GM12878 (cell line): ENCODE results near the gene COMMD6. TPM values are rescaled to one million over a fixed set of nuclear protein-coding genes. Genes with fewer than 3 reads are reported as not detected.
A peak's percentile ranks its signal among the peaks of the same experiment; 100 is the strongest.

Experiments used
- ATAC-seq: fragments of 200-7000 bp; cut with Tn5 transposase; 3 replicates; pipeline ENCODE4 v1.9.1; 2020; ENCODE audit warnings: mild to moderate bottlenecking, moderate library complexity
- BruUV-seq: library from RNA; stranded (reverse); fragments of 400-500 nt; replicated peaks from 2 replicates; lab custom pipeline; 2021; lab: Mats Ljungman, UMichigan
- CTCF ChIA-PET: fragments of 300-600 bp; sonication (Branson Sonifier 250); formaldehyde crosslinking; extraction: SDS; loops from one replicate; lab custom pipeline; 2021; ENCODE audit warnings: inconsistent platforms; lab: Yijun Ruan, JAX
- POLR2A ChIA-PET: fragments of 350-600 bp; formaldehyde crosslinking; extraction: SDS; loops from one replicate; lab custom pipeline; 2021; ENCODE audit warnings: inconsistent platforms; lab: Charles Lee
- RAD21 ChIA-PET: fragments of 300-600 bp; sonication (Branson Sonifier 250); formaldehyde crosslinking; loops from one replicate; lab custom pipeline; 2023; ENCODE audit warnings: antibody characterized with exemption; ENCODE audit not compliant: unreplicated experiment; lab: Charles Lee
- SMC1A ChIA-PET: fragments of 300-600 bp; sonication (Branson Sonifier 250); formaldehyde crosslinking; loops from one replicate; lab custom pipeline; 2023; ENCODE audit not compliant: unreplicated experiment, uncharacterized antibody; lab: Charles Lee
- DNase-seq: peaks from one replicate; pipeline ENCODE4 v3.0.0-alpha.2; 2011; ENCODE audit warnings: low read depth, low spot score
- FAIRE-seq: peaks from 3 replicates; lab custom pipeline; 2011; peaks lifted over from hg19 to GRCh38; lab: Jason Lieb, UNC
- H2AFZ ChIP-seq: 2 replicates; pipeline ENCODE4 v1.6.0; 2011; ENCODE audit warnings: low read depth, low read length, control low read depth; ENCODE audit not compliant: control insufficient read depth
- H3K27ac ChIP-seq: 2 replicates; pipeline ENCODE4 v1.5.1; 2011; ENCODE audit warnings: control low read depth; ENCODE audit not compliant: control insufficient read depth, insufficient read depth
- H3K27me3 ChIP-seq, 2 experiments: replicated peaks in 1 of 2; 2 replicates each; pipeline versions ENCODE4 v1.6.0 to v1.6.1; 2011; ENCODE audit warnings: low read length in 1 of 2; ENCODE audit not compliant: control insufficient read depth in 2 of 2, insufficient read depth in 2 of 2
- H3K36me3 ChIP-seq, 2 experiments: 2 replicates each; pipeline ENCODE4 v1.5.1; 2011; ENCODE audit warnings: low read length in 1 of 2; ENCODE audit not compliant: control insufficient read depth in 2 of 2, insufficient read depth in 2 of 2
- H3K4me1 ChIP-seq: 2 replicates; pipeline ENCODE4 v1.6.1; 2011; ENCODE audit warnings: mild to moderate bottlenecking, low read length, moderate library complexity, mixed read lengths; ENCODE audit not compliant: control insufficient read depth, insufficient read depth
- H3K4me2 ChIP-seq: 2 replicates; pipeline ENCODE4 v1.6.0; 2011; ENCODE audit warnings: control low read depth; ENCODE audit not compliant: control insufficient read depth, insufficient read depth
- H3K4me3 ChIP-seq: fragments of 200-600 bp; sonication (generic); 2 replicates; pipeline ENCODE4 v1.5.1; 2016
- H3K79me2 ChIP-seq: 2 replicates; pipeline ENCODE4 v1.6.0; 2011; ENCODE audit warnings: low read length; ENCODE audit not compliant: control insufficient read depth, insufficient read depth
- H3K9ac ChIP-seq: 2 replicates; pipeline ENCODE4 v1.8.0; 2011; ENCODE audit warnings: low read length, control low read depth, mixed read lengths; ENCODE audit not compliant: control insufficient read depth, insufficient read depth
- H3K9me3 ChIP-seq: replicated peaks from 3 replicates; pipeline ENCODE4 v1.5.1; 2011; ENCODE audit warnings: mild to moderate bottlenecking, low read length; ENCODE audit not compliant: control insufficient read depth, insufficient read depth
- H4K20me1 ChIP-seq: 2 replicates; pipeline ENCODE4 v1.6.0; 2011; ENCODE audit not compliant: control insufficient read depth, insufficient read depth
- DPF2 ChIP-seq: fragments of 450-650 bp; IDR thresholded peaks from 2 replicates; pipeline ENCODE4 v1.6.1; 2017; ENCODE audit warnings: mild to moderate bottlenecking
- EGR1 ChIP-seq, 2 experiments: IDR thresholded peaks; 1 replicate in 1 of 2; 2 replicates in 1 of 2; pipeline ENCODE4 v1.6.1; 2011 to 2012; ENCODE audit warnings: low read depth in 2 of 2, low read length in 2 of 2, borderline replicate concordance in 1 of 2, mild to moderate bottlenecking in 1 of 2, moderate library complexity in 1 of 2
- GATAD2B ChIP-seq: fragments of 450-650 bp; conservative IDR thresholded peaks from 2 replicates; pipeline ENCODE4 v1.6.1; 2017; ENCODE audit warnings: low read depth, mild to moderate bottlenecking, moderate library complexity
- LARP7 ChIP-seq: fragments of 450-650 bp; IDR thresholded peaks from 2 replicates; pipeline ENCODE4 v1.6.1; 2017; ENCODE audit warnings: mild to moderate bottlenecking
- NKRF ChIP-seq: fragments of 450-650 bp; conservative IDR thresholded peaks from 2 replicates; pipeline ENCODE4 v1.6.1; 2017; ENCODE audit warnings: mild to moderate bottlenecking, moderate library complexity
- NR2C1 ChIP-seq: fragments of 450-650 bp; IDR thresholded peaks from 2 replicates; pipeline ENCODE4 v1.6.1; 2017; ENCODE audit warnings: antibody characterized with exemption, mild to moderate bottlenecking, moderate library complexity
- TCF3 ChIP-seq: IDR thresholded peaks from 2 replicates; pipeline ENCODE4 v1.6.1; 2012; ENCODE audit warnings: low read depth, mild to moderate bottlenecking, low read length, borderline replicate concordance; ENCODE audit not compliant: insufficient read depth
- WGBS: methylation state at CpG from one replicate; pipeline ENCODE4 v1.1.6; 2016; ENCODE audit warnings: low lambda C conversion rate; ENCODE audit not compliant: insufficient replicate concordance, insufficient coverage; ENCODE audit errors: missing lambda C conversion rate; 5-methylcytosine and 5-hydroxymethylcytosine counted together
- in situ Hi-C: fragments of 300-500 bp; cut with MboI; formaldehyde crosslinking; loops from 9 replicates; pipeline ENCODE4 v1.14.3; 2018; ENCODE audit warnings: mixed read lengths
- intact Hi-C: fragments of 100-400 bp; cut with micrococcal nuclease; formaldehyde crosslinking; loops from one replicate; pipeline ENCODE4 v1.14.2; 2022; ENCODE audit not compliant: unreplicated experiment
- polyA plus RNA-seq, 11 experiments: library from polyadenylated mRNA; depleted of rRNA in 4 of 11; unstranded in 6 of 11; stranded (reverse) in 5 of 11; fragments of >200 nt; fragmentation: Nextera tagmentation in 4 of 11; fragmentation: Illumina TruSeq in 1 of 11; extraction: Ambion mirVana in 4 of 11; extraction: Trizol in 1 of 11; gene quantifications; 1 replicate in 1 of 11; 2 replicates in 10 of 11; pipeline versions ENCODE4 v1.2.1 to v1.2.3, GENCODE V29; 2011 to 2016; ENCODE audit warnings: inconsistent platforms in 2 of 11, missing spikeins in 2 of 11, low read depth in 1 of 11
- total RNA-seq, 4 experiments: library from RNA; depleted of rRNA in 3 of 4; stranded (reverse); fragments of >200 nt in 3 of 4; fragmentation: Illumina TruSeq in 1 of 4; extraction: Trizol in 1 of 4; gene quantifications; 2 replicates each; pipeline versions ENCODE4 v1.2.1 to v1.2.3, GENCODE V29; 2013 to 2021
- TF ChIP-seq, protein P1 (sequence below): fragments of 450-650 bp; IDR thresholded peaks from 2 replicates; pipeline ENCODE4 v1.6.1; 2016; ENCODE audit warnings: mild to moderate bottlenecking
- TF ChIP-seq, protein P2 (sequence below): fragments of 150-350 bp; IDR thresholded peaks from 2 replicates; pipeline ENCODE4 v1.6.1; 2014; ENCODE audit warnings: mild to moderate bottlenecking, low read depth, low read length

The COMMD6 gene
- total and polyA plus RNA-seq, 10 of the 15 experiments (the other 5 are each of a cell fraction or from before 2014, with no cell fraction given) = 127 to 509 (median 247) TPM

DNA sequence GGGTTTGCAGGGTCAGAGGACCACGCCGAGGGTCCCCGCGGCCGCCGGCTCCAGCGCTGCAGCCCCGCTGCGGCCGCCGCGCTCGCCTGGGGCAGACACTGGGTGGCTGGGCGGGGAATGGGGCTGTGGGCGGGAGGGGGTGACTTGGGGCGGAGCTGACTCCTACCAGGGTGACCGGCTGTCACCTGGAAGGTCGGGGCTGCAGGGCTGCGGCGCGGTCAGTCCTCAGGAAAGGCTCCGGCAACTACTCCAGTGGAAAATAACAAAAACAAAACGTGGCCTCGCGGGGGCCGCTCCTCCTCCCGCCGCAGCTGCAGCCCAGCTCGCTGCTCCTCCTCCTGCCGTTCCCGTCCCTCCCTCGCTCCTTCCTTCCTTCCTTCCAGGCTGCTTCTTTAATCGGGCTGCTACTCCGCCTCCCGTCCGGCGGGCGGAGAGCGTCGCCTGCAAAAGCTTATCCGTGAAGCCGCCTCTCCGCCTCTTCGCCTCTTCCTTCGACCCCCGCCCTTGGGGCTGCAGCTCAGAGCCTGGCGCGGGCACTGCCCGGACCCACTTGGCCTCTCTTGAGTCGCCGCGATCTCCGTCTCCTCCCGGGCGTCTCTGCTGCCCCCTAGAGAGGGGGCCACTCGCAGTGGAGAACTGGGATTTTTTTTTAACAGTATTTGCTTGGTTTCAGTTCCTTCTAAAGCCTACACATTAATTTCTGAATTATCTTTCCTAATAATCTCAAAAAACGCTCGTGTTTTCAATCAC is 55.4 kb downstream of the COMMD6 start, which contains the start of gene TBC1D4 (continued):
- TF ChIP-seq, protein P1, sequence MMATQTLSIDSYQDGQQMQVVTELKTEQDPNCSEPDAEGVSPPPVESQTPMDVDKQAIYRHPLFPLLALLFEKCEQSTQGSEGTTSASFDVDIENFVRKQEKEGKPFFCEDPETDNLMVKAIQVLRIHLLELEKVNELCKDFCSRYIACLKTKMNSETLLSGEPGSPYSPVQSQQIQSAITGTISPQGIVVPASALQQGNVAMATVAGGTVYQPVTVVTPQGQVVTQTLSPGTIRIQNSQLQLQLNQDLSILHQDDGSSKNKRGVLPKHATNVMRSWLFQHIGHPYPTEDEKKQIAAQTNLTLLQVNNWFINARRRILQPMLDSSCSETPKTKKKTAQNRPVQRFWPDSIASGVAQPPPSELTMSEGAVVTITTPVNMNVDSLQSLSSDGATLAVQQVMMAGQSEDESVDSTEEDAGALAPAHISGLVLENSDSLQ = no peak
- TF ChIP-seq, protein P2, sequence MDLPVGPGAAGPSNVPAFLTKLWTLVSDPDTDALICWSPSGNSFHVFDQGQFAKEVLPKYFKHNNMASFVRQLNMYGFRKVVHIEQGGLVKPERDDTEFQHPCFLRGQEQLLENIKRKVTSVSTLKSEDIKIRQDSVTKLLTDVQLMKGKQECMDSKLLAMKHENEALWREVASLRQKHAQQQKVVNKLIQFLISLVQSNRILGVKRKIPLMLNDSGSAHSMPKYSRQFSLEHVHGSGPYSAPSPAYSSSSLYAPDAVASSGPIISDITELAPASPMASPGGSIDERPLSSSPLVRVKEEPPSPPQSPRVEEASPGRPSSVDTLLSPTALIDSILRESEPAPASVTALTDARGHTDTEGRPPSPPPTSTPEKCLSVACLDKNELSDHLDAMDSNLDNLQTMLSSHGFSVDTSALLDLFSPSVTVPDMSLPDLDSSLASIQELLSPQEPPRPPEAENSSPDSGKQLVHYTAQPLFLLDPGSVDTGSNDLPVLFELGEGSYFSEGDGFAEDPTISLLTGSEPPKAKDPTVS = 0 out of 2 replicates have a peak, but pooled peaks have one; percentile 14
- TF ChIP-seq TCF3 = no peak; the same call in 1 of the 2 replicates

GRCh38 chr13:75481176-75482069 is 56.2 kb downstream of the COMMD6 start:
- BruUV-seq = no TSS peak
- peak overlapping the region; percentile 82 for H3K4me3 ChIP-seq
- no peak for FAIRE-seq
- RAD21 ChIA-PET = interaction anchor here (0.7 to 3.6 kb wide), 14 partner anchors 32 to 181 kb away, joined by 3 to 46 read pairs (median 5); partner anchors contain the start of gene UCHL3
- H3K9ac ChIP-seq = peak overlapping the region; percentile 62
- peaks cover 10% of the 10 kb centered on the region for H3K4me1 ChIP-seq
- no peaks in the 10 kb centered on the region for H3K36me3 ChIP-seq
- H3K27ac ChIP-seq = peak overlapping the region; percentile 55
- no peak for DNase-seq
- ATAC-seq = peak; percentile 54
- H3K4me2 ChIP-seq = peak overlapping the region; percentile 76
- WGBS = 3% methylated on average over 74 of the region's 100 CpGs
- POLR2A ChIA-PET = interaction anchor here (1.5 kb wide), 1 partner anchor 108 kb away, joined by 6 read pairs; no protein-coding TSS in a partner anchor
- peaks cover 49% of the 10 kb centered on the region for H3K79me2 ChIP-seq
- intact Hi-C loops = loop anchor here (1.0 to 5.0 kb wide), 3 partner anchors 68 to 184 kb away; partner anchors contain the start of gene UCHL3
- SMC1A ChIA-PET = interaction anchor here (0.6 to 5.7 kb wide), 10 partner anchors 14 to 258 kb away, joined by 3 to 75 read pairs (median 3); no protein-coding TSS in a partner anchor
- TF ChIP-seq, protein P2 = no peak
- 0 out of 2 replicates have a peak, but pooled peaks have one; percentile 19 for TF ChIP-seq DPF2
- no peak for TF ChIP-seq NR2C1
- peak; percentile 48; the same call in 1 of the 2 replicates for TF ChIP-seq NKRF
- TF ChIP-seq EGR1 (IDR thresholded peaks at IDR 0.05; ENCODE audit: borderline replicate concordance in 1 of 2, low read depth in 2 of 2, low read length in 2 of 2) = peak in 1 of 2 experiments; percentile 42; a peak in 1 of 3 replicates
- peak; percentile 63; the same call in 1 of the 2 replicates for TF ChIP-seq LARP7
- peak; percentile 66 for TF ChIP-seq GATAD2B
- H4K20me1 ChIP-seq = no peaks in the 10 kb centered on the region
- CTCF ChIA-PET = interaction anchor here (0.8 to 3.5 kb wide), 19 partner anchors 11 to 154 kb away, joined by 3 to 47 read pairs (median 4); partner anchors contain the start of gene UCHL3
- H3K9me3 ChIP-seq = no peaks in the 10 kb centered on the region
- in situ Hi-C loops = no loop called here
- no peaks in the 10 kb centered on the region for H3K27me3 ChIP-seq
- peak overlapping the region; percentile 81 for H2AFZ ChIP-seq
